Body of pancreas (tissue), 4 donors: ENCODE measurements around the gene GOLGA1.

Experiments used
- POLR2A ChIP-seq, 3 donors: fragments of 450-650 bp; IDR thresholded peaks; one replicate each; pipeline ENCODE4 v1.6.1; 2016; ENCODE audit warnings: antibody characterized with exemption in 3 of 3, mild to moderate bottlenecking in 2 of 3
- TF ChIP-seq, protein P1 (sequence below), 7 experiments: fragments of 450-650 bp in 4 of 7; fragments of 200-600 bp in 3 of 7; sonication (generic) in 3 of 7; IDR thresholded peaks; one replicate each; pipeline ENCODE4 v1.5.1; 2016 to 2019; ENCODE audit warnings: antibody characterized with exemption in 7 of 7

DNA sequence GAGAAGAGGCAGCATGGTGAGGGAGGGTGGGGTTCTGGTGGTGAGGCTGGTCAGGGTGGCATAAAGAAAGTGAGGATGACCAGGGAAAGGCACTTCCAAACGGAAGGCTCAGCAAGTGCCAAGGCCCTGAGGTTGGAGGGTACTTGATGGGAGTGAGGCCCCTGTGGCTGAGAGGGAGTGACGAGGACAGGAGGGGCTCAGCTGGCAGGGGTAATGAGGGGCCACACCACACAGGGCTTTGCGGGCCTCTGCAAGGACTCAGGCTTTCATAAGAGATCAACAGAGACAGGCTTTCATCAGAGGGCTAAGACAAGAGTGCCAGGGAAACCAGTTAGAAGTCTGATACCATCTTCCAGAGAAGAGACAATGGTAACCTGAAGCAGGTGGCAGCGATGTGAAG is 55.3 kb downstream of the GOLGA1 start:
- TF ChIP-seq, protein P1, sequence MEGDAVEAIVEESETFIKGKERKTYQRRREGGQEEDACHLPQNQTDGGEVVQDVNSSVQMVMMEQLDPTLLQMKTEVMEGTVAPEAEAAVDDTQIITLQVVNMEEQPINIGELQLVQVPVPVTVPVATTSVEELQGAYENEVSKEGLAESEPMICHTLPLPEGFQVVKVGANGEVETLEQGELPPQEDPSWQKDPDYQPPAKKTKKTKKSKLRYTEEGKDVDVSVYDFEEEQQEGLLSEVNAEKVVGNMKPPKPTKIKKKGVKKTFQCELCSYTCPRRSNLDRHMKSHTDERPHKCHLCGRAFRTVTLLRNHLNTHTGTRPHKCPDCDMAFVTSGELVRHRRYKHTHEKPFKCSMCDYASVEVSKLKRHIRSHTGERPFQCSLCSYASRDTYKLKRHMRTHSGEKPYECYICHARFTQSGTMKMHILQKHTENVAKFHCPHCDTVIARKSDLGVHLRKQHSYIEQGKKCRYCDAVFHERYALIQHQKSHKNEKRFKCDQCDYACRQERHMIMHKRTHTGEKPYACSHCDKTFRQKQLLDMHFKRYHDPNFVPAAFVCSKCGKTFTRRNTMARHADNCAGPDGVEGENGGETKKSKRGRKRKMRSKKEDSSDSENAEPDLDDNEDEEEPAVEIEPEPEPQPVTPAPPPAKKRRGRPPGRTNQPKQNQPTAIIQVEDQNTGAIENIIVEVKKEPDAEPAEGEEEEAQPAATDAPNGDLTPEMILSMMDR (IDR thresholded peaks at IDR 0.05), result no peak
- no peak for TF ChIP-seq POLR2A (IDR thresholded peaks at IDR 0.05)
